Activated T-cell treated with anti-CD3 and anti-CD28 coated beads, Interleukin-2, amount 50 U/mL, for 24 hours (primary cell): ENCODE measurements around the gene EYA2.
"Not testable (repeated sequence)": the region's sequence is repeated elsewhere in the genome, so short reads cannot be mapped to it uniquely, and the experiment has no call there.

ENCODE experiments used
- DNase-seq: peaks from one replicate; pipeline ENCODE4 v3.0.0-alpha.2; 2020
- H3K27ac Mint-ChIP-seq: 2 replicates; pipeline ENCODE4 v1.8.0; 2020; ENCODE audit warnings: mild to moderate bottlenecking, mixed read lengths
- H3K27me3 Mint-ChIP-seq: 2 replicates; pipeline ENCODE4 v1.8.0; 2020; ENCODE audit warnings: mixed read lengths
- H3K36me3 Mint-ChIP-seq: 2 replicates; pipeline ENCODE4 v1.8.0; 2020; ENCODE audit warnings: low read depth, mixed read lengths
- H3K4me1 Mint-ChIP-seq: 2 replicates; pipeline ENCODE4 v1.8.0; 2020; ENCODE audit warnings: low read depth, mixed read lengths
- H3K4me3 Mint-ChIP-seq: 2 replicates; pipeline ENCODE4 v1.8.0; 2020; ENCODE audit warnings: mild to moderate bottlenecking, moderate library complexity, mixed read lengths
- H3K9me3 Mint-ChIP-seq: 2 replicates; pipeline ENCODE4 v1.8.0; 2020; ENCODE audit warnings: mixed read lengths

EYA2 gene

DNA sequence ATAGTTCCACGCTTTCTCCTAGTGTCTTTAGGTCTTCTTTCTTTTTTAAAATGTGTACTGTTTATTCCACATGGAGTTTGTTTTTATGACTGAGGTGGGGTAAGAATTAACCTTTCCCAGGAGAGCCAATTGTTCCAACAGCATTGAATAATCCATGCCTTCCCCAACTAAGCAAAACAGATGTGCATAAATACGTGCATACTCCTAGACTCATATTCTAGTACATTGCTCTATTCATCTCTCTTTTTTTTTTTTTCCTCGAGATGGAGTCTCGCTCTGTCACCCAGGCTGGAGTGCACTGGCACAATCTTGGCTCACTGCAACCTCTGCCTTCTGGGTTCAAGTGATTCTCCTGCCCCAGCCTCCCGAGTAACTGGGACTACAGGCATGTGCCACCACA, 14.7 kb upstream of the EYA2 start:
- H3K4me1 Mint-ChIP-seq, H3K36me3 Mint-ChIP-seq, H3K9me3 Mint-ChIP-seq, H3K27ac Mint-ChIP-seq, H3K4me3 Mint-ChIP-seq, DNase-seq: not testable (repeated sequence)
- peaks cover 41% of the 10 kb centered on the region for H3K27me3 Mint-ChIP-seq

- Mint-ChIP-seq H3K4me3 (no peak overlapping the region), H3K27me3 (peaks cover 36% of the 10 kb centered on the region), H3K36me3 (no peaks in the 10 kb centered on the region), H3K4me1 (no peaks in the 10 kb centered on the region), H3K27ac (no peak overlapping the region), H3K9me3 (no peaks in the 10 kb centered on the region)
- DNase-seq: no peak
These were observed 10.8 kb upstream of the EYA2 start for GRCh38 chr20:46883892-46884291.

- Mint-ChIP-seq H3K27ac (no peak overlapping the region), H3K36me3 (no peaks in the 10 kb centered on the region), H3K4me1 (no peaks in the 10 kb centered on the region), H3K27me3 (peaks cover 52% of the 10 kb centered on the region), H3K9me3 (no peaks in the 10 kb centered on the region), H3K4me3 (no peak overlapping the region)
- DNase-seq: no peak
These were observed 4.0 kb upstream of the EYA2 start for GRCh38 chr20:46890682-46891081.

GRCh38 chr20:46893051-46893450, 1.6 kb upstream of the EYA2 start:
- Mint-ChIP-seq H3K4me3 (no peak overlapping the region), H3K9me3 (no peaks in the 10 kb centered on the region), H3K27me3 (peaks cover 68% of the 10 kb centered on the region), H3K27ac (no peak overlapping the region), H3K4me1 (no peaks in the 10 kb centered on the region), H3K36me3 (no peaks in the 10 kb centered on the region)
- no peak for DNase-seq

GRCh38 chr20:46893877-46894578, 615 bp upstream of the EYA2 start:
- DNase-seq: no peak
- peaks cover 77% of the 10 kb centered on the region for H3K27me3 Mint-ChIP-seq
- no peaks in the 10 kb centered on the region for H3K4me1 Mint-ChIP-seq
- H3K9me3 Mint-ChIP-seq: no peaks in the 10 kb centered on the region
- no peak overlapping the region for H3K27ac Mint-ChIP-seq
- no peak overlapping the region for H3K4me3 Mint-ChIP-seq
- H3K36me3 Mint-ChIP-seq: no peaks in the 10 kb centered on the region

DNA sequence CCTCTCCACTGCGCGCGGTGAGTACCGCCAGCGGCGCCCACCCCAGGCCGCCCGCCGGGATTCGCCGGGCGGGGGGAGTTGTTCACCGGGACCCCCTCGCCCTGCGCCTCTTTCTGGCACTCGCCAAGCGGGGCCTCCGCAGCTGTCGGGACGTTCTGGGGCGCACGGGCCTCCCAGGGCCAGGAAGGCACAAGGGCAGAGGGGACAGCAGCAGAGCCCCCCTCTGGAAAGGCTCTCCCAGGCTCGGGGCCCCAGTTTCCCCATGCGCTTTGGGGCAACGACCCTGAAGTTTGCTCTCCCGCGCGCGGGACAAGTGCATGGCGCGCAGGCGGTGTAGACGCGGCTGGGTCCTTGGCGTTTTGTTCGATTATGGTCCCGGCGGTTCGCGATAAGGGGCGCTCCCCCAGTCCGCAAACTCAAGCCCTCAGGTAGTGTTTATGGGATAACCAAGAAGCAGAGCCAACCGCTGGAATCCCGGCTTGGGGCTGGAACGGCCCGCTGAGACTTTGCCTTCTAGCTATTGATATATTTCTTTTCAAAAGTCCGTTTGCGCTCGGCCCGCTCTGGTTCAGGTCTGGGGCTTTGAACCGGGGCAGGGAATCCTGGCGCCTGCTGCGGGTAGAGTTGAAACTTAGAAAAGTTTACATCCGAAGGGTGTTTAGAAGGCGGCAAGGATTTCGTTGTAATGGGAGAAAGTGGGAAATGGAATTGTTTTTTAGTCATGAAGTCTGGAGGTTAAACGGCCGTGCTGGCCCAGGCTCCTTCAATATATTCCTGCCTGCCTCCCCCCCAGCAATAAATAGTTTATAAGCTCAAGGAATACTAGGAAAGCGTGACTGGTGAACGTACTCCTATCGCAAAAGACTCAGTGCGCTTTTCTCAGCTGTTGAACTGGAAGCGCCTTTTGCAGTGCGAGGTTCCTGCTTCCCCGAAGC, 595 bp downstream of the EYA2 start:
- DNase-seq: no peak
- H3K27me3 Mint-ChIP-seq: peaks cover 80% of the 10 kb centered on the region
- H3K4me3 Mint-ChIP-seq: no peak overlapping the region
- H3K36me3 Mint-ChIP-seq: no peaks in the 10 kb centered on the region
- H3K4me1 Mint-ChIP-seq: no peaks in the 10 kb centered on the region
- no peaks in the 10 kb centered on the region for H3K9me3 Mint-ChIP-seq
- H3K27ac Mint-ChIP-seq: no peak overlapping the region

DNA sequence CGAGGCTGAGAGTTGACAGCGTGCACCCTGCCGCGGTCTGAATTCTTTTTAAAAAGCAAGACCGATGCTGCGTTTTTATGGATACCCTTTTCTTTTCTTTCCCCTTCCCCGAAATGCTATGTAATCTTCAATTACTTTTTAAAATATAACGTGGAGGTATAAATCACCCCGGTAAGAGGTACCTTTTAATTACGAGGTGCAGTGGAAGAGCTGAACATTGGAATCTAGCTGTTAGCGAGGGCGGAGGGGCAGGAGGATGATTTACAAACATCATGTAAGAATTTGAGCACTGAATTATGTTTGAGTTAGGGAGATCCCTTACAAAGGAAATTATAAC, 1.2 kb downstream of the EYA2 start:
- H3K27ac Mint-ChIP-seq: no peak overlapping the region
- no peaks in the 10 kb centered on the region for H3K9me3 Mint-ChIP-seq
- H3K4me1 Mint-ChIP-seq: no peaks in the 10 kb centered on the region
- H3K36me3 Mint-ChIP-seq: no peaks in the 10 kb centered on the region
- peaks cover 78% of the 10 kb centered on the region for H3K27me3 Mint-ChIP-seq
- no peak for DNase-seq
- no peak overlapping the region for H3K4me3 Mint-ChIP-seq

- H3K27ac Mint-ChIP-seq: no peak overlapping the region
- peaks cover 84% of the 10 kb centered on the region for H3K27me3 Mint-ChIP-seq
- H3K4me3 Mint-ChIP-seq: no peak overlapping the region
- no peaks in the 10 kb centered on the region for H3K4me1 Mint-ChIP-seq
- H3K36me3 Mint-ChIP-seq: no peaks in the 10 kb centered on the region
- no peaks in the 10 kb centered on the region for H3K9me3 Mint-ChIP-seq
- no peak for DNase-seq
These were observed 2.8 kb downstream of the EYA2 start for GRCh38 chr20:46897328-46897880.

- no peaks in the 10 kb centered on the region for H3K36me3 Mint-ChIP-seq
- no peaks in the 10 kb centered on the region for H3K4me1 Mint-ChIP-seq
- peaks cover 74% of the 10 kb centered on the region for H3K27me3 Mint-ChIP-seq
- H3K4me3 Mint-ChIP-seq: no peak overlapping the region
- no peak for DNase-seq
- H3K27ac Mint-ChIP-seq: no peak overlapping the region
- H3K9me3 Mint-ChIP-seq: no peaks in the 10 kb centered on the region
These were observed 3.8 kb downstream of the EYA2 start for GRCh38 chr20:46898423-46898822.

DNA sequence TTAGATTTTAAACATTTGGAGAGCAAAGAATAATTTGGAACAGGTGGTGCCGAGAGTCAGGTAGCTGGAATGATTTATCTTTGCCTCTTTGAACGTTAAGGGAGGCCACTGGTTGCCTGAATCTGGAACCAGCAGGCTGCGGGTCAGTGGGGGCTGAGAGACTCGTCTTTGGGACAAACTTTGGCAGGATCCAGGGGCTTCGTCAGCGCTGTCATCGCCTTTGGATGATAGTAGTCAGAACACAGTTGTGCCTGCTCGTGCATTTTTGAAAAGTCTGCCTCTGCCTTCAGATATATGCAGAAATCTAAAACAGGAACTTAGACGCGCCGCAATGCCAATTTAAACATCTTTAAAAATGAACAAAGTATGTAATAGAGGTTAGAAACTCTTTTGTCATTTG, 5.0 kb downstream of the EYA2 start:
- Mint-ChIP-seq H3K36me3 (no peaks in the 10 kb centered on the region), H3K4me3 (no peak overlapping the region), H3K27me3 (peaks cover 66% of the 10 kb centered on the region), H3K27ac (no peak overlapping the region), H3K4me1 (no peaks in the 10 kb centered on the region), H3K9me3 (no peaks in the 10 kb centered on the region)
- DNase-seq: no peak

GRCh38 chr20:46900086-46900485, 5.4 kb downstream of the EYA2 start:
- Mint-ChIP-seq H3K27ac (no peak overlapping the region), H3K36me3 (no peaks in the 10 kb centered on the region), H3K9me3 (no peaks in the 10 kb centered on the region), H3K27me3 (peaks cover 66% of the 10 kb centered on the region), H3K4me3 (no peak overlapping the region), H3K4me1 (no peaks in the 10 kb centered on the region)
- no peak for DNase-seq

GRCh38 chr20:46900826-46901225, 6.2 kb downstream of the EYA2 start:
- Mint-ChIP-seq H3K36me3 (no peaks in the 10 kb centered on the region), H3K9me3 (no peaks in the 10 kb centered on the region), H3K27me3 (peaks cover 59% of the 10 kb centered on the region), H3K27ac (no peak overlapping the region), H3K4me3 (no peak overlapping the region), H3K4me1 (no peaks in the 10 kb centered on the region)
- no peak for DNase-seq

DNA sequence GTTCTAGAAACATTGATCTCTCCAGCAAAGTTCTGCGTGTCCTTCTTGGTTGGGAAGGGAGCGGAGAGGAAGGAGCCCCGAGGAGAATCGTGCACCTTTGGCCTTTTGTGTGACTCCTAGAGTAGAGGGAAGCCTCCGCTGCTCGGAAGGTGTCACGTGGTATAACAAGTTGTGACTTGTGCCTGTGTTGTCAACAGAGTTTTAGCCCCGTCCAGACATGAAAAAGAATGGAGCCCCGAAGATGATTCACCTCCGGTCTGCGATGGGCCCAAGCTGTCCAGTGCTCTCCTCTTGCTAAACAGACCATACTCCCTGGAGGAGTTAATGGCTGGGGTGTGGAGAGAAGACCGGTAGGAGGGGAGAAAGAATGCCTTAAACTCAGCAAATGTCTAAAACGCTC, 7.0 kb downstream of the EYA2 start:
- Mint-ChIP-seq H3K27me3 (peaks cover 51% of the 10 kb centered on the region), H3K36me3 (no peaks in the 10 kb centered on the region), H3K9me3 (no peaks in the 10 kb centered on the region), H3K4me3 (no peak overlapping the region), H3K4me1 (no peaks in the 10 kb centered on the region), H3K27ac (no peak overlapping the region)
- no peak for DNase-seq

DNA sequence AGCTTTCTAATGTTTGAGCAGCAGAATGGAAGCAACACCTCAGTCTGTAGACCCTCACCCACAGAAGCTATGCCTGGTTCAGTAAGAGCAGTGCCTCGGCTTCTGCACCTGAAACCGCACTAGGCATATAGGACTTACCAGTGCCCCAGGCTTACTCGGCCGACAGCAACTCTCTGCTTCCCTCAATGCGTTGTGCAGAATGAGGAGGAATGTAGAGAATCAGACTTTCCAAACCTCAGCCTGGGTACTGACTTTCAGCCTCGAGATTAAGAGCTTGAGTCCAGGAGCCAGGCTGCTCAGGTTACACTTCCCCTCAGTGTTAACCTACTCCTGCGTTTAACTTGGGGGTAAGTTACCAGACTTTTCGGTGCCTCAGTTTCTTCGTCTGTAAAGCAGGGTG, 8.6 kb downstream of the EYA2 start:
- no peak for DNase-seq
- H3K36me3 Mint-ChIP-seq: no peaks in the 10 kb centered on the region
- no peaks in the 10 kb centered on the region for H3K4me1 Mint-ChIP-seq
- no peak overlapping the region for H3K27ac Mint-ChIP-seq
- H3K4me3 Mint-ChIP-seq: no peak overlapping the region
- H3K27me3 Mint-ChIP-seq: peaks cover 37% of the 10 kb centered on the region
- no peaks in the 10 kb centered on the region for H3K9me3 Mint-ChIP-seq

- DNase-seq: no peak
- no peaks in the 10 kb centered on the region for H3K36me3 Mint-ChIP-seq
- H3K4me1 Mint-ChIP-seq: no peaks in the 10 kb centered on the region
- H3K9me3 Mint-ChIP-seq: no peaks in the 10 kb centered on the region
- H3K27ac Mint-ChIP-seq: no peak overlapping the region
- peaks cover 31% of the 10 kb centered on the region for H3K27me3 Mint-ChIP-seq
- H3K4me3 Mint-ChIP-seq: no peak overlapping the region
These were observed 9.3 kb downstream of the EYA2 start for GRCh38 chr20:46903937-46904336.
